Measurements from ENCODE around the gene NLRP3.
"Not testable (repeated sequence)": the region's sequence is repeated elsewhere in the genome, so short reads cannot be mapped to it uniquely, and the experiment has no call there.

Gene NLRP3

GRCh38 chr1:247390996-247391395 is 25.0 kb upstream of the NLRP3 start:
- DNase-seq: no peak

- DNase-seq: no peak
Observed at GRCh38 chr1:247392088-247392487, 23.9 kb upstream of the NLRP3 start.

- not testable (repeated sequence) for DNase-seq
Observed at GRCh38 chr1:247395075-247395474, 20.9 kb upstream of the NLRP3 start.

- no peak for DNase-seq
Observed at GRCh38 chr1:247400685-247401084, 15.3 kb upstream of the NLRP3 start.

- no peak for DNase-seq
Observed at GRCh38 chr1:247401310-247402119, 14.5 kb upstream of the NLRP3 start.

GRCh38 chr1:247402120-247402675 is 13.8 kb upstream of the NLRP3 start:
- DNase-seq: no peak

GRCh38 chr1:247406014-247406656 is 9.8 kb upstream of the NLRP3 start:
- DNase-seq: no peak

GRCh38 chr1:247407180-247407616 is 8.8 kb upstream of the NLRP3 start:
- no peak for DNase-seq

GRCh38 chr1:247408100-247408499 is 7.9 kb upstream of the NLRP3 start:
- DNase-seq: no peak

GRCh38 chr1:247409869-247410544 is 6.0 kb upstream of the NLRP3 start:
- DNase-seq: no peak

GRCh38 chr1:247411621-247412327 is 4.2 kb upstream of the NLRP3 start:
- DNase-seq: no peak

GRCh38 chr1:247417831-247418230 is 1.9 kb downstream of the NLRP3 start:
- DNase-seq: no peak

GRCh38 chr1:247419336-247419735 is 3.4 kb downstream of the NLRP3 start:
- DNase-seq: no peak

GRCh38 chr1:247421074-247421473 is 5.1 kb downstream of the NLRP3 start:
- no peak for DNase-seq

GRCh38 chr1:247429496-247429895 is 13.5 kb downstream of the NLRP3 start:
- no peak for DNase-seq

GRCh38 chr1:247430434-247430833 is 14.5 kb downstream of the NLRP3 start:
- DNase-seq: no peak

- no peak for DNase-seq
Observed at GRCh38 chr1:247431643-247432042, 15.7 kb downstream of the NLRP3 start.

- no peak for DNase-seq
Observed at GRCh38 chr1:247434005-247434404, 18.0 kb downstream of the NLRP3 start.

GRCh38 chr1:247435030-247435758 is 19.2 kb downstream of the NLRP3 start:
- no peak for DNase-seq

GRCh38 chr1:247435759-247436147 is 19.8 kb downstream of the NLRP3 start:
- no peak for DNase-seq

- DNase-seq: no peak
Observed at GRCh38 chr1:247437551-247438505, 21.9 kb downstream of the NLRP3 start.
